ENCODE measurements around the gene TDRD7.

The TDRD7 gene

DNA sequence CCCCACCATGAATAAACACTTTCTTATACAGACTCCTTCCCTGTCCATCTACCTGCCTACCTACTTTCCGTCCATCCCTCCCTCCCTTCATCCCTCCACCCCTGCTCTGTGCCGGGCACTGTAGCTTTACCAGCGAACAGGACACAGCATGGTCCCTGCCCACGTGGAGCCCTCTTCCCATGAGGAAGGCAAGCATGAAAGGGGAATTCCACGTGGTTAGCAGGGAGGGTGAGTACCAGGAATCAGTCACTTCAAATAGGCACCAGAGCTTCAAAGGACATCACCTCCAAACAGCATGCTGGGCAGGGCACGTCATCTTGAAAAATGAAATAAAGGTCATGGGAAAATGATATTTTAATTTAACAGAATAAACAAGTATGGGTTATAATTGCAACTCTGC, 35.0 kb upstream of the TDRD7 start:
- DNase-seq (ENCODE audit: low spot score), result no peak
- TF ChIP-seq, protein P1, sequence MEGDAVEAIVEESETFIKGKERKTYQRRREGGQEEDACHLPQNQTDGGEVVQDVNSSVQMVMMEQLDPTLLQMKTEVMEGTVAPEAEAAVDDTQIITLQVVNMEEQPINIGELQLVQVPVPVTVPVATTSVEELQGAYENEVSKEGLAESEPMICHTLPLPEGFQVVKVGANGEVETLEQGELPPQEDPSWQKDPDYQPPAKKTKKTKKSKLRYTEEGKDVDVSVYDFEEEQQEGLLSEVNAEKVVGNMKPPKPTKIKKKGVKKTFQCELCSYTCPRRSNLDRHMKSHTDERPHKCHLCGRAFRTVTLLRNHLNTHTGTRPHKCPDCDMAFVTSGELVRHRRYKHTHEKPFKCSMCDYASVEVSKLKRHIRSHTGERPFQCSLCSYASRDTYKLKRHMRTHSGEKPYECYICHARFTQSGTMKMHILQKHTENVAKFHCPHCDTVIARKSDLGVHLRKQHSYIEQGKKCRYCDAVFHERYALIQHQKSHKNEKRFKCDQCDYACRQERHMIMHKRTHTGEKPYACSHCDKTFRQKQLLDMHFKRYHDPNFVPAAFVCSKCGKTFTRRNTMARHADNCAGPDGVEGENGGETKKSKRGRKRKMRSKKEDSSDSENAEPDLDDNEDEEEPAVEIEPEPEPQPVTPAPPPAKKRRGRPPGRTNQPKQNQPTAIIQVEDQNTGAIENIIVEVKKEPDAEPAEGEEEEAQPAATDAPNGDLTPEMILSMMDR (IDR thresholded peaks at IDR 0.05; ENCODE audit: borderline replicate concordance, control extremely low read depth, extremely low read depth, insufficient read depth, missing control alignments), result no peak
- in situ Hi-C loops (cut with MboI; ENCODE audit: low sequenced_read_pairs, unreplicated experiment), result no loop called here

DNA sequence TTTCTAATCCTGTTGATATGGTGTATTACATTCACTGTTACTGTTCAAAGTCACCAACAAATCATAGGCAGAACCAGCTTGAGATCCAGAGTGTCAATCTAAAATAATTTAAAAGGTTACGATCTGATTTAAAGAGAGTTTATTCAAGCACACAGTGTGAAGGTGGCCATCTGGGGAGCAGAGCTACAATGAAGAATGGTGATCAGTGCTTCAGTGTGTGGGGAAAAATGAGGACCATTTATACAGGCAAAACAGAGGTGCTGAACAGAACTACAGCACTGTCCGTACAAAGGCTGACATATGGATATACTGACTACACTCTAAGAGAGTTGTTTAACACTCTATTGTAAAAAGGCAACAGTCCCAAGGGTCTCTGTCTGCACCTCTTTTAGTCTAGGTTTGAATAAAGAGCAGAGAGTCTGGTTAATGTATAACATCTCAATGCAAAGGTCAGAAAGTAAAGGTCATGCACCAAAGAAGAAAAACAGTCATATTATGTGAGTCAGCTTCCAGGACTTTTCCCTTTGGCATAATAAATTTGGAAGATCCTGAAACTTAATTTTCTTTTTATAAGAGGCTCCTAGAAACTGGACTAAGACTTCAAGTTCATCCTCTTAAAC, 29.7 kb upstream of the TDRD7 start:
- in situ Hi-C loops (cut with MboI; ENCODE audit: low sequenced_read_pairs, unreplicated experiment), result no loop called here
- DNase-seq (ENCODE audit: low spot score), result no peak
- TF ChIP-seq, protein P1 (IDR thresholded peaks at IDR 0.05; ENCODE audit: borderline replicate concordance, control extremely low read depth, extremely low read depth, insufficient read depth, missing control alignments), result no peak

DNA sequence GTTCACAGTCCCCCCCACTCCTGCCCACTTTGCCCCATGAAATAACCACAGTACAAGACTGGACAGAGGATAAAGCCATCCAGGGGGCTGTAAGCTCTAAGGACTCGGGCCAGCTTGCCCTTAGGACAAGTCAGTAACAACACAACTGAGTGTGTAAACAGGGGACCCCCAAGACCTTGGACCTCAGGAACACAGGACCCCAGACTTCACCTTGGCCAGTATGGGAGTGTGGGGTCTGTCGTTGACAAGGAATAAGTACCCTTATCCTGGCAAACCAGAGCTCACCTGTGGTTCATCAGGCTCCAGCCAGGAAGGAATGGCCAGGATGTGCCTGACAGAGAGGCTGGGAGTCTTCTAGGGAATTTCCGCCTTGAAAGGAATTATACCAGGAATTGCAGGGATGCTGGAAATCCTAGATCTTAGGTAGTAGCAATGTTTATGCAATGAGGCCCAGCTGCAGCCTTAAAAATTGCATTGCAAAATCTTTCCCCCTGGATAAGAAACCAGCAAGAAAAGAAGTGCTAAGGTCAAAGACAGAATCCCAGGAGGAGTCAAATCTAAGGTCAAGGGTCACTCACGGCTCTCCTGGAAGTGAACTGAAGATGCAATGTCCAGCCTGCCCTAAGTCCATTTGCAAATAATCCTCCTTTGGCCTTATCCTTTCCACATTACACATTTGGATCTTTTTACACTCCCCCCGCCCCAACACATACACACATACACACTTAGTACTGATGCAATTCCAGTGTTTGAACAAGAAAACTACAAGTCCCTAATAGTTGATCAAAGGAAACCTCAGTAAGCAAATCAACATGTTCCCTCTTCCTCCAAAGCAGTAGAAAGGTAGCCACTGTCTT, 27.3 kb upstream of the TDRD7 start:
- TF ChIP-seq, protein P1 (IDR thresholded peaks at IDR 0.05; ENCODE audit: borderline replicate concordance, control extremely low read depth, extremely low read depth, insufficient read depth, missing control alignments), result no peak
- in situ Hi-C loops (cut with MboI; ENCODE audit: low sequenced_read_pairs, unreplicated experiment), result no loop called here
- DNase-seq (ENCODE audit: low spot score), result no peak

DNA sequence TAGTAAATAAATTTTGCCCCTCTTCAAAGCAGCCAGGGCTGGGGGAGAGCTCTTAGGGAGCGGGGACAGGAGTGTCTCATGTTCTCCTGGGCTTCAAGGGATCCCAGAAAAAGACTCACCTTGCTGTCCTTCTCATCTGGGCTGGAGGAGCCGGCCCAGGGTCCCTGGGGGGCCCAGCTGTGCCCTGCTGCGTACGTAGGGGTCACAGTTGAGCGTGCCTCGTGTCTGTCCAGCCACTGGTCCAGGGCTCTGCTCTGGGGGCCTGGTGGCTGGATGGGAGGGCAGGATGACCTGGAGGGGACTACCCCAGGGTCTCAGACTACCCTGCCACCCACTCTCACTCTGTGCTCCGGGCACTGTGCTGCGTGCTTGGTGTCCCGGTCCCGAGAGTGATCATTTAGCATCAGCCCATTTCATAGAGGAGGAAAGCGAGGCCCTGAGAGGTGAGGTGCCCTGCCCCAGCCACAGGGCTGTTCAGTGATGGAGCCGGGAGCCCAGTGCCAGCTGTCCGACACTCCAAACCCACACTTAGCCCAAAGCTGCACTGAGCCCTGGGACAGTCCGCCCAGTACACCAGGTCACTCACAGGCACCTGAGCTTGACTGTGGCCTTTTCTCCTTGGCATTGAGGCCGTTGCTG, 26.2 kb upstream of the TDRD7 start:
- DNase-seq (ENCODE audit: low spot score), result peak; percentile 13
- TF ChIP-seq, protein P1 (IDR thresholded peaks at IDR 0.05; ENCODE audit: borderline replicate concordance, control extremely low read depth, extremely low read depth, insufficient read depth, missing control alignments), result no peak
- in situ Hi-C loops (cut with MboI; ENCODE audit: low sequenced_read_pairs, unreplicated experiment), result no loop called here

DNA sequence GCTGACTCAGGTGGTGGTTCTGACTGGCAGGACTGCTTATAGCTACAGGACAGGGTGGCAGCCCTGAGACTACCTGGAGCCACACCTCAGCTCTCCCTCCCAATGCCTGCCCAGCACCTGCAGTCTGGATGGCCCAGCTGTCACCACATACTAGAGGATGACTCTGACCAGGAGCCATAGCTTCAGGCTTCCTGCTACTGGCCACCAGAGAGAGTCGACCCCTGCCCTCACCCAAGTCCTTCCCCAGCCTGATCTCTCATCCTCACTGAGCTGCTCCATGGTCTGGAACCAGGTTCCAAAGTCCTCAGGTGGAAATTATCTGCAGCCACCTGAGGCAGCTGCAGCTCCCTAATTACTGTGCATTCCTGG, 25.6 kb upstream of the TDRD7 start:
- in situ Hi-C loops (cut with MboI; ENCODE audit: low sequenced_read_pairs, unreplicated experiment), result no loop called here
- DNase-seq (ENCODE audit: low spot score), result peak; percentile 24

More for the DNA sequence above, 25.6 kb upstream of the TDRD7 start:
- TF ChIP-seq, protein P1 (IDR thresholded peaks at IDR 0.05; ENCODE audit: borderline replicate concordance, control extremely low read depth, extremely low read depth, insufficient read depth, missing control alignments), result no peak

All from GM13976 (cell line).